ENCODE results near the gene STPG1.

Gene STPG1

GRCh38 chr1:24416666-24417391 lies 3.2 kb upstream of the STPG1 start:
- Histone ChIP-seq H3K4me3 (ENCODE audit: severe bottlenecking) (peak overlapping the region; percentile 52), H3K27me3 (ENCODE audit: insufficient read depth, poor library complexity, severe bottlenecking) (no peaks in the 10 kb centered on the region), H3K27ac (ENCODE audit: poor library complexity, severe bottlenecking) (peak overlapping the region; percentile 98), H3K36me3 (ENCODE audit: low read depth) (peaks cover 30% of the 10 kb centered on the region), H3K9me3 (ENCODE audit: severe bottlenecking) (no peaks in the 10 kb centered on the region), H3K4me1 (ENCODE audit: insufficient read depth, poor library complexity, severe bottlenecking) (peaks cover 44% of the 10 kb centered on the region)
- ATAC-seq (ENCODE audit: low read depth) (peak; percentile 80), DNase-seq (ENCODE audit: low spot score) (peak; percentile 84)
- TF ChIP-seq CTCF (IDR thresholded peaks at IDR 0.05; ENCODE audit: poor library complexity, severe bottlenecking): no peak

GRCh38 chr1:24415910-24416665 lies 2.5 kb upstream of the STPG1 start:
- Histone ChIP-seq H3K27ac (ENCODE audit: poor library complexity, severe bottlenecking) (peak overlapping the region; percentile 98), H3K9me3 (ENCODE audit: severe bottlenecking) (no peaks in the 10 kb centered on the region), H3K36me3 (ENCODE audit: low read depth) (peaks cover 22% of the 10 kb centered on the region), H3K4me1 (ENCODE audit: insufficient read depth, poor library complexity, severe bottlenecking) (peaks cover 48% of the 10 kb centered on the region), H3K4me3 (ENCODE audit: severe bottlenecking) (peak overlapping the region; percentile 52), H3K27me3 (ENCODE audit: insufficient read depth, poor library complexity, severe bottlenecking) (no peaks in the 10 kb centered on the region)
- ATAC-seq (ENCODE audit: low read depth) (no peak), DNase-seq (ENCODE audit: low spot score) (no peak)
- no peak for TF ChIP-seq CTCF (IDR thresholded peaks at IDR 0.05; ENCODE audit: poor library complexity, severe bottlenecking)

GRCh38 chr1:24415334-24415909 lies 1.8 kb upstream of the STPG1 start, which contains the start of gene NIPAL3:
Gene NIPAL3 (plus strand): TSS chr1:24415802. CDS start chr1:24419548, 3,746 bp downstream.
- Histone ChIP-seq H3K4me3 (ENCODE audit: severe bottlenecking) (peak within 1 kb of the TSS; percentile 52), H3K4me1 (ENCODE audit: insufficient read depth, poor library complexity, severe bottlenecking) (peaks cover 48% of the 10 kb centered on the region), H3K9me3 (ENCODE audit: severe bottlenecking) (no peaks in the 10 kb centered on the region), H3K27ac (ENCODE audit: poor library complexity, severe bottlenecking) (peak within 1 kb of the TSS; percentile 98), H3K36me3 (ENCODE audit: low read depth) (peaks cover 16% of the 10 kb centered on the region), H3K27me3 (ENCODE audit: insufficient read depth, poor library complexity, severe bottlenecking) (no peaks in the 10 kb centered on the region)
- ATAC-seq (ENCODE audit: low read depth): peak; percentile 75
- TF ChIP-seq CTCF (IDR thresholded peaks at IDR 0.05; ENCODE audit: poor library complexity, severe bottlenecking): peak; percentile 96
- peak; percentile 99 for DNase-seq (ENCODE audit: low spot score)

- DNase-seq (ENCODE audit: low spot score): no peak
- Histone ChIP-seq H3K36me3 (ENCODE audit: low read depth) (peaks cover 14% of the 10 kb centered on the region), H3K27me3 (ENCODE audit: insufficient read depth, poor library complexity, severe bottlenecking) (no peaks in the 10 kb centered on the region), H3K4me1 (ENCODE audit: insufficient read depth, poor library complexity, severe bottlenecking) (peaks cover 51% of the 10 kb centered on the region), H3K4me3 (ENCODE audit: severe bottlenecking) (peak overlapping the region; percentile 52), H3K27ac (ENCODE audit: poor library complexity, severe bottlenecking) (peak overlapping the region; percentile 98), H3K9me3 (ENCODE audit: severe bottlenecking) (no peaks in the 10 kb centered on the region)
- no peak for ATAC-seq (ENCODE audit: low read depth)
- TF ChIP-seq CTCF (IDR thresholded peaks at IDR 0.05; ENCODE audit: poor library complexity, severe bottlenecking): no peak
Measured at GRCh38 chr1:24414775-24415333, 1.3 kb upstream of the STPG1 start.

Data from RWPE2 (cell line).